Non-pigmented ciliary epithelial cell (primary cell): ENCODE measurements around the gene KCTD15.

Experiments
- DNase-seq: peaks from one replicate; pipeline ENCODE4 v3.0.0-alpha.2; 2010; ENCODE audit warnings: low read depth

Gene KCTD15

DNA sequence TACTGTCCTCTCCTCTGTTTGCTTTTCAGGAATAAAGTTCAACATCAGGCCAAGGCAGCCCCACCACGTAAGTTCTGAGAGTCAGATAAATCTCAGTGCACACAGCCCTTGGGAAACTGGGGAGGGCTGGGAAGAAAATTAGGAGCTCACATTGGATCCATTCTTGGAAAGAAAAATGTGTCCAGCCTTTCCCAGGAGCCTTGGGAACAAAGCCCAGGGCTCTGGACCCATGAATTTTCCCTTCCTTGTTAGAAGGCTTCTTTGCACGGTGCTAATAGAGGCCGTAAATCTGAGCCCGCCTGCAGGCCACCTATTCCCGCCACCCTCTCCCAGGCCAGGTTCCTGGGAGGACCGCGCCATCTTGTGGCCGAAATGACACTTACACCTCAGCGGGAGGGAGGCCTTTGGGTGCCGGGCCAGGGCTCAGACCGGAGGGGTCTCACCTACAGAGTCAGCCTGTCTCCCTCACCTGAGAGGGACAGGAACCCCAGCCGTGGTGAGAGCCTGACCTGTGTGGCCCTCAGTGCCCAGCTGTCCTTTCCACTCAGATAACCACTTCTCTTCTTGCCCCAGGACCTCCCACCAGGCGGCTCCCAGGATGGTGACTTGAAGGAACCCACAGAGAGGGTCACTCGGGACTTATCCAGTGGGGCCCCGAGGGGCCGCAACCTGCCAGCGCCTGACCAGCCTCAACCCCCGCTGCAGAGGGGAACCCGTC lies 25.1 kb upstream of the KCTD15 start:
- DNase-seq, result no peak

DNA sequence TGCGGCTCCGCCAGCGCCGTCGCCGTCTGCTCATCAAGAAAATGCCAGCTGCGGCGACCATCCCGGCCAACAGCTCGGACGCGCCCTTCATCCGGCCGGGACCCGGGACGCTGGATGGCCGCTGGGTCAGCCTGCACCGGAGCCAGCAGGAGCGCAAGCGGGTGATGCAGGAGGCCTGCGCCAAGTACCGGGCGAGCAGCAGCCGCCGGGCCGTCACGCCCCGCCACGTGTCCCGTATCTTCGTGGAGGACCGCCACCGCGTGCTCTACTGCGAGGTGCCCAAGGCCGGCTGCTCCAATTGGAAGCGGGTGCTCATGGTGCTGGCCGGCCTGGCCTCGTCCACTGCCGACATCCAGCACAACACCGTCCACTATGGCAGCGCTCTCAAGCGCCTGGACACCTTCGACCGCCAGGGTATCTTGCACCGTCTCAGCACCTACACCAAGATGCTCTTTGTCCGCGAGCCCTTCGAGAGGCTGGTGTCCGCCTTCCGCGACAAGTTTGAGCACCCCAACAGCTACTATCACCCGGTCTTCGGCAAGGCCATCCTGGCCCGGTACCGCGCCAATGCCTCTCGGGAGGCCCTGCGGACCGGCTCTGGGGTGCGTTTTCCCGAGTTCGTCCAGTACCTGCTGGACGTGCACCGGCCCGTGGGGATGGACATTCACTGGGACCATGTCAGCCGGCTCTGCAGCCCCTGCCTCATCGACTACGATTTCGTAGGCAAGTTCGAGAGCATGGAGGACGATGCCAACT lies 24.4 kb upstream of the KCTD15 start:
- no peak for DNase-seq

DNA sequence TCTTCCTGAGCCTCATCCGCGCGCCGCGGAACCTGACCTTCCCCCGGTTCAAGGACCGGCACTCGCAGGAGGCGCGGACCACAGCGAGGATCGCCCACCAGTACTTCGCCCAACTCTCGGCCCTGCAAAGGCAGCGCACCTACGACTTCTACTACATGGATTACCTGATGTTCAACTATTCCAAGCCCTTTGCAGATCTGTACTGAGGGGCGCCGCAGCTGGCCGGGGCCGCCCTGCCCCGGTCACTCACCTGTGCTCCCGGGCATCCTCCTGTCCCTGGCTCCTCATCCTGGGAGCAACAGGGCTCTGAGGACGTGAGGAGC lies 23.9 kb upstream of the KCTD15 start:
- DNase-seq, result no peak

DNA sequence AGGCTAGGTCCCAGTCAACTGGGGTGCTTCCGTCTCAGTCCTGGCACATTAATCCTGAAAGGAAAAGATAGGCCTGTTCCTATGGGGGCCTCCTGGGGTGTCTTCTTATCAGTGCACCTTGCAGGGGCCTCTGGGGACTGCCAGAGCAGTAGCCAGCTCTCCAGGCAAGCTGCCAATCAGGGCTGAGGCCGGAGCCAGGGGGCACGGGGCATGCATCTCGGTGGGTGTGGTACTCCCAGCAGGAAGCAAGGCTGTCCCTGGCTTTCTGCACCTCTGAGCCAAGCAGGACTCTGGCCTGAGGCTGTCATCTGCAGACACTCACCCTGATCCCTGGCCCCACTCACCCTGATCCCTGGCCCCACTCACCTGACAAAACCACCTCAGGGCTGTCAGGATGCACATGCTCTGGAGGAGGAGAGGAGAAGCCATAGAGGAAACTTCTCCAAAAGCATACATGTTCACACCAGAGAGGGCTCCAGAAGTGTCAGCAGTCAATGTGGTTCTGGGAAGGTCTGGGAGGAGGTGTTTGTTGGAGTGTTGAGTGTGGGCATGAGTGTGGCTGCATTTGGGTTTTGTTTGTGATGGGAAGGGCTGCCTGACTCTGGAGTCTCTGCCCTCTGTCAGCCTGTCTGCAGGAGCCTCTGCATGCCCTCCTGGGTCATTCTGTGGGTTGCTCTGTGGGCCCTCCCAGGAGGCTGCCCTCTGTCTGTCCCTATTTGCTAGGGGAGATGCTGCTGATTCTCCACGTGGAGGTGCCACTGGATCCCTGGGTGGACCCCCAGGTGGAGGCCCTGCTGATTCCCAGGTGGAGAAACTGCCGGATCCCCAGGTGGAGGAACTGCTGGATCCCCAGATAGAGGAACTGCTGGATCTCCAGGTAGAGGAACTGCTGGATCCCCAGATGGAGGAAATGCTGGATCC lies 22.7 kb upstream of the KCTD15 start:
- no peak for DNase-seq

DNA sequence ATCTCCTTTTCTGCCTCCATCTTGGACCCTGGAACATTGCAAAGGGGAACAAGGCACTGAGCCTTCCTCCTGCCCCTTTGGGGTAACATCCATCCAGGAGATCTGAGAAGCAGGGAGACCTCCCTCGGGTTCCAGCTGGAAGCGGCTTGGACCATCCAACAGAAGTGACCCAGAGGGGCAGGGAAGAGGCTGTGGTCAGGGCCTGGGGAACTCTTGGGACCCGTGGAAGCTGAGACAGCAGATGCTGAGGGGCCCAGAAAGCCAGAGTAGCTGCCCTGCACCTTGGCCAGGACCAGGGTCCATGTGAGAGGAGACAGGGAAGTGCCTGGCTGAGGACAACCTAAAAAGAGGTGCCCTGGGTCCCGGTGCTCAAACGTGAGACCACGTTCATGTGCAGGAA lies 21.9 kb upstream of the KCTD15 start:
- no peak for DNase-seq

DNA sequence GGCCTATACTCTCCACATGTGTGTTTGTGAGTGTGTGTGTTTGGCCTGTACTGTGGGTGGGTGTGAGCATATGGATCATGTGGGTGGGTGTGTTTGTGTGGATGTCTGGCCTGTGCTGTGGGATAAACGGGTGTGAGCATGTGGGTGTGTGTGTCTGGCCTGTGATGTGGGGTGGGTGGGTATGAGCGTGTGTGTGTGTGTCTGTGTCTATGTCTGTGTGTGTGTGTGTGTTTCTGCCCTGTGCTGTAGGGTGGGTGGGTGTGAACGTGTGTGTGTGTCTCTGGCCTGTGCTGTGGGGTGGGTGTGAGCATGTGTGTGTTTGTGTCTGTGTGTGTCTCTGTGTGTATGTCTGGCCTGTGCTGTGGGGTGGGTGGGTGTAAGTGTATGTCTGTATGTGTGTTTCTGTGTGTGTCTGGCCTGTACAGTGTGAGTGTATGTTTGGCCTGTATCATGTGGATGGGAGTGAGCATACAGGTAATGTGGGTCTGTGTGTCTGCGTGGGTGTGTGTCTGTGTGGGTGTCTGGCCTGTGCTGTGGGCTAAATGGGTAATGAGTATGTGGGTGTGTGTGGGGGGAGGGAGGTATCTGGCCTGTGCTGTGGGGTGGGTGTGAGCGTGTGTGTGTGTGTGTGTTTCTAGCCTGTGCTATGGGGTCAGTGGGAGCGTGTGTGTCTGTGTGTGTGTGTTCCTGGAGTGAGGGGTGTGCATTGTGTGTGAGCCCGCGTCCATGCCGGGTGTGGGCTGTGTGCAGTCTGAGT lies 20.8 kb upstream of the KCTD15 start:
- no peak for DNase-seq

DNA sequence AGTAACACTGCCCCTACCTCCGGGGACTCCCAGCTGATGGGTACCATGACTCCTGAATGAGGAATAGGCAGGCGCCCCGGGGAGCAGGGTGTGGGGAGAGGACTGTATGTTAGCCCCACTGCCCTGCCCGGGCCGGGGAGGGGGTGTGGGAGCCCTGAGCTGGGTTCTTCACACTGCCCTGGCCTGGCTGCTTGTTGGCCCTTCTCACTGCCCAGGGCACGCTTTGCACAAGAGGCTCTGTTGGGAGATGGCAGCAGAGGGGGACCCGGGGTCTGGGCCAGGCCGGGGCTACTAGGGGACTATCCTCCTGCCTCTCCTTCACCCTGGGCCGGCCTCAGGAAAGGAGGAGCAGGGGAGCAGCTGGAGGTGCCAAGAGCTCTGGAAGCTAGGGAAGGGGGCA lies 19.3 kb upstream of the KCTD15 start:
- DNase-seq, result no peak

DNA sequence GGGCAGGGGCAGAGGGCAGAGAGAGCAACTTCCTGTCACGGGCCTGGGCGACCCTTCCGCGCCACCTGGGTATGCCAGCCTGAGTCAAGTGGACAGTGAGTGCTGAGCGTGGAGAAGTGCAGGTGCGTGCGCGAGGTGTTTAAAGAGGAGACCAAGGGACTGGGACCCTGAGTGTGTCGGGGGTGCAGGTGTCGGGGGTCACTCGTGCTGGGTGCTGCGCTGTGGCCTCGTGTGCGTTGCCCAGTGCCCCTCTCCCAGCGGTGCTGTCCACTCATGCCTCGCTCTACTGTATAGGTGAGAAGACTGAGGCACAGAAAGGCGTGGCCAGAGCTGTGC lies 18.9 kb upstream of the KCTD15 start:
- DNase-seq, result no peak

DNA sequence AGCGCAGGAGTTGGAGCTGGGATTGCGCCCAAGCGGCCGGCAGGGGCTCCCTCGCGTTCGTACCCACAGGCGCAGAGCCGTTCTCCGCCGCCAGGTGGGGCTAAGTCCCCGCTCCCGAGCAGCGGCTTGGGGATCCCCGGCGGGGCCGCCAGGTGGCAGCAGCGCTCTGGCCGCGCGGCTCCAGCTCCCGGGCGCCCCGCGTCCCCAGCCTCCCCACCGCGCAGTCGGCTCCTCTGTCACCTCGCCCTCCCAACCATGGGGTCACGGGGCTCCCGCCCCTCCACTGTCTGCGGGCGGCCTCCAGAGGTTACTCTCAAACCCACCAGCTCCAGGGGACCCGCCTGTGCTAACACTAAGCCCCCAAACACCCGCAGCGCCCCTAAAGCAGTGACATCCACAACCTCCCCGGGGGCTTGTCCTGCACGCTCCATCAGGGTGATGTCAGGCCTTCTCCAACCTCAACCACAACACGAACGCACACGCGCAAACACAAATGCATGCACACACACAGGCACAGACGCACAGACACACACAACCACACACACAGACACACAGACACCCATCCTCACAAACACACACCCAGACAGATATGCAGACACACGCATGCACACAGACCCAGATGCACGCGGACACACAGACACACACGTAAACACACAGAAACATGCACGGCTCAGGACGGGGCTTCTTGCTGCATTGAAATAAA lies 18.4 kb upstream of the KCTD15 start:
- no peak for DNase-seq

DNA sequence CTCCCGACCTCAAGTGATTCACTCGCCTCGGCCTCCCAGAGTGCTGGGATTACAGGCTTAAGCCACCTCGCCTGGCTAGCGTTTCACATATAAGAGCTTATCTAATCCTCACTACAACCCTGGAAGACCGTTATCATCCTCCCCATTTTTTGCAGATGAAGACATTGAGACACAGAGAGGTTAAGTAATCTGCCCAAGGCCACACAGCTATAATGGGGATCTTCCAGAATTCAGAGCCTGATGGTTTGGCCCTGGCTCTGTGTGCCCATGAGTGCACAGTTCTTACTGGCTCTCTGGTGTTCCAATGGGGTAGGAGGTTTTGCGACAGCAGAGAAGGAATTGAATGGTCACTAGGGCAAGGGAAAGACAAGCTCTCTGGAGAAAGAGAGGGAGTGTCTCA lies 16.8 kb upstream of the KCTD15 start:
- no peak for DNase-seq

DNA sequence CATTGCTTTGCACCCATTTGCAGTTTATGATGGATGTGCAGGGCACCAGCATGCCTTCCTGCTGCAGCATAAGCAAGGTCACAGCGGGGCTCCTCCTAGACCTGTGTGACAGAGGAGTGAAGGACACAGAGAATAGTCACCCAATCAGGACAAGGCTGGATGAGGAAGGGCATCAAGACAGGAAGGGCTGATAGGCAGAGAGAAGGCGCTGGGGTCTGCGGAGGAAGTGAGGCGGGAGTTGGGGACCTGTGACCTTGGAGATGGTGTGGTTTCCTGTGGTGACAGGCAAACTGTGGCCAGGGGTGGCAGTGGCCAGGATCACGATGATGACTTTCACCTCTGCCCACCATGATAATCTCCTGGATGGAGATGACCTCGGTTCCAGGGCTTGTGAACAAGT lies 16.4 kb upstream of the KCTD15 start:
- DNase-seq, result no peak

DNA sequence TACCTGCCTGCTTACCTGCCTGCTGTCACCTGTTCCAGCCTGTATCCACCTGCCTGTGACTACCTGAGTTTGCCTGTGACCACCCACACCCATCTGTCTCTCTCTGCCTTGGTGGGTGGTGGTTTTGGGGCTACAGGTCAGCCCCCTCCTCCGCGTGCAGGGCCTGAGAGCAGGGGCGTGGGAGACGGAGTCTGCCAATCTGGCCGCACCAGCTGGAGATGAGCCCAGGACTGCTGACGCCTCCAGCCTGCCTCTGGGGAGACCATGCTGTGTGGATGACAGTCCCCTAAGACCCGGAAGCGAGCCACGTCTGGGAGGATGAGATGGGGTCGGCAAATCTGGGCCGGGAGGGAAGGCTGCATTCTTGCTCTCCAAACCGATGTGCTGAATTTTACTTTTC lies 15.9 kb upstream of the KCTD15 start:
- DNase-seq, result no peak

DNA sequence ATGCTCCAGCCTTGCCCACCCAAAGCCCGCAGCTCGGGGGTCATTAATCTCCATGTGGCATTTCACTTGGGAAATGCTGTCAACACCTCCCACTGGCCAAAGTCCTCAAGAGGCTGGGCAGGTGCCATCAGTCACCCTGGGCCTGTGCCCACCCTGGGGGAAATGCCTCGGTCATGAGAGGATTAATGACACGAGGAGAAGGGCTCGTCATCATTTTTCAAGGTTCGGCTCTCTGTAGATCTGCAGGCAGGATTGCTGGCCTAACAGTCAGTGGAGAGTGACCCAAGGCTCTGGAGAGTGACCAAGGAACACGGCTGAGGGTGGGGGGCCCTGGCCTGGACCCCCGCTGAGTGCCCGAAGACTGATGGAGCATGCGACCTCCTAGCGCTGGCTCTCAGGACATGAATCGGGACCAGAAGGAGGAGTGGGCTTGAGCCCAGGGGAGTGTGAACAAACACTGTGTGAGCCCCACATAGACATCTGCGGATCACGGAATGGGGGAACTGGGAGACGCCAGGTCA lies 15.2 kb upstream of the KCTD15 start:
- no peak for DNase-seq

DNA sequence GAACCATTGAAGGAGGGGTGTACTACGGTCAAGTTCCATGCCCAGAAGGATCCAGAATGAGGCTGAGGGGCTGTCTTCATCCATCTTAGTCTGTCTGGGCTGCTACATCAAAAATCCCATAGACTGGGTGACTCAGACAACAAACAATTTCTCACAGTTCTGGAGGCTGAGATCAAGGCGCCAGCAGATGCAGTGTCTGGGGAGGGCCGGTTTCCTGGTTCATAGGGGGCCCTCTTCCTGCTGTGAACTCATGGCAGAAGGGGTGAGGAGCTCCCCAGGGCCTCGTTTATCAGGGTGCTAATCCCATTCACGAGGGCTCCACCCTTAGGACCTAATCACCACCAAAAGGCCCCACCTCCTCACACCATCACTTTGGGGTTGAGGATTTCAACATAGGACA lies 14.7 kb upstream of the KCTD15 start:
- DNase-seq, result no peak

DNA sequence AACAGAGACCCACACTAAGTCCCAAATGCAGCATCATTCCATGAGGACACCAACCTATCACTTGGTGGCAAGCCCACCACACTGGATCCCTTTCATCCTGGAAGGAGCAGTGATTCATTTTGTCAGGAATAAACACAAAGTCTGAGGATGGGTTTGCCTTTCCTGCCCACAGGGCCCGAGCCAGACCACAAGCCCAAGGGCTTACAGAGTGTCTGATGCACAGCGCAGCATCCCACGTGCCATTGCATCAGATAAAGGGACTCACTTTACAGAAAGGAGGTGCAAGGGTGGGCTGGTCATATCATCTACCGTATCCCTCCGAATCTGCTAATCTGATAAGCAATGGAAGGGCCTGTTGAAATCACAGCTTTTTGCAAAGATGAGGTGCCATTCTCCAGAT lies 12.2 kb upstream of the KCTD15 start:
- DNase-seq, result no peak

DNA sequence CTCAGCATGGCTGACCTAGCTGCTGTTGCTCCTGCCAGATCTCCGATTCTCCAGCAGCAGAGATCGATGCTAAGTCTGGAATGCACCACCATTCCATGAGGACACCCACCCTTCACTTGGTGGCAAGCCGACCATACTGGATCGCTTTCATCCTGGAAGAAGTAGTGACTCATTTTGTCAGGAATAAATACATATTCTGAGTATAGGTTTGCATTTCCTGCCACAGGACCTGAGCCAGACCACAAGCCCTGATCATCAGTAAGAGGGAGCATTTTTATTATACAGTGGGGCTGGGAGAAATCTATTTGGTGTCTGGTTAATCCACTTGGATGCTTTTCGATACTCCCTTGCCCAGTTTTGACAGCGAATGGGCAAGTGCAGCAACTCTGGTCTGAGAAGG lies 10.9 kb upstream of the KCTD15 start:
- DNase-seq, result no peak

DNA sequence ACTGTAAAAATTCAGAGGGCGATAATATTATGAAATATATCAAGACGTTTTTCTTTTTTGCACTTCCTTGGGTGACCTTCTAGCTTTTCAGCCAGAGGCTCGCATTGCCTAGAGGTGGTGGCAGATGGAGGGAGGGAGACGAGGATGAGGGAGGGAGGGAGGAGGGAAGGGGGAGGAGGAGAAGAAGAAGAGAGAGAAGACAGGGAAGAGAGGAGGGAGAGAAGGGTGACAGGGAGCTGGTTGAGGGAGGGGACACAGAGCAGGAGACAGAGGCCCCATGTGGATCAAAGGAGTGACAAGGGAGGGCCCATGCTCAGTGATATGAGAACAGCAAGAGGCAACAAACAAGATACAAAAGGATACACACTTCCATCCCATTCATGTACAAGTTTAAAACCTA lies 8.0 kb upstream of the KCTD15 start:
- DNase-seq, result no peak

DNA sequence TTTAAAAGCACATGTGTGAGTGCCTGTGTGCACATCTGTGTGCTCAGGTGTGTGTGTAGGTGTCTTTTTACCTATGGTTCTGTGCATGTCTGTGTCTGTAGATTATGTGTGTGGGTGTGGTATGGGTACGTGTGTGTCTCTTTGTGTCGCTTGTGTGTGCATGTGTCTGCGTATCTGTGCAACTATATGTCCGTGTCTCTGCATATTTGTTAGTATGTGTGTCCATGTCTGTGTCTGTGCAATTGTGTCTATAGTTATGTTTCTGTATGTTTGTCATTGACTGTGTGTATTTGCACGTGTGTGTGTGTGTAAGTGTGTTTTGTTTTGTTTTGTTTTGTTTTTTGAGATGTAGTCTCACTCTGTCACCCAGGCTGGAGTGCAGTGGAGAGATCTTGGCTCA lies 7.3 kb upstream of the KCTD15 start:
- DNase-seq, result no peak

DNA sequence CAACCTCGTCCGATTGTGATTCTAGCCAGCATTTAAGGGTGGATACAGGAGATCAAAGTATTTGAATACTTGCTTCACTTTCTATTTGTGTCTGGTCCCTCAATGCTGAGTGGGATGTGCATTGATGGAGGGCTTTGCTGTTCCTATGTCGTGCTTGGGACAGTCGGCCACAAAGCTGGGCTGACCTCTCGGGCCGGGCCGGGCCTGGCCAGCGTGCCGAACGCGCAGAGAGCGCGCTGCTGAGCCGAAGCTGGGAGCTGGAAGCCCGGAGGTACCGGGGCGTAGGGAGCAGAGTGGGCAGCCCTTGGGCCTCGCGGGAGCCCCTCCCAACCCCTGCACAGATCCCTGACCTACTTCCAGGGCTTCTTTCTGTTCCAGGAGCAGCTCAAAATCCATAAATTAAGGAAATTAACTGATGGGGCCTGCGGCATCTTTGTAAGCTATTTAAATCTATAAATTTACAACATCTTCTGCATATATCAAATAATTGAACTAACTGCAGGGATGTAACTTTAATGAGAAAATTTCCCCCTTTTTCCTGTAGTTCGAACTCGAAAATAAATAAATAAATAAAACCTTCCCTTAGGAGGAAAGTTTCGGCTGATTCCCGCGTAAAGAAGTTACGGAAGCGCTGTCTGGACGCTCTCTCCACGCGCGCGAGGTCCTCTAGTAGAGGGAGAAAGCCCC lies 1.8 kb upstream of the KCTD15 start:
- no peak for DNase-seq

DNA sequence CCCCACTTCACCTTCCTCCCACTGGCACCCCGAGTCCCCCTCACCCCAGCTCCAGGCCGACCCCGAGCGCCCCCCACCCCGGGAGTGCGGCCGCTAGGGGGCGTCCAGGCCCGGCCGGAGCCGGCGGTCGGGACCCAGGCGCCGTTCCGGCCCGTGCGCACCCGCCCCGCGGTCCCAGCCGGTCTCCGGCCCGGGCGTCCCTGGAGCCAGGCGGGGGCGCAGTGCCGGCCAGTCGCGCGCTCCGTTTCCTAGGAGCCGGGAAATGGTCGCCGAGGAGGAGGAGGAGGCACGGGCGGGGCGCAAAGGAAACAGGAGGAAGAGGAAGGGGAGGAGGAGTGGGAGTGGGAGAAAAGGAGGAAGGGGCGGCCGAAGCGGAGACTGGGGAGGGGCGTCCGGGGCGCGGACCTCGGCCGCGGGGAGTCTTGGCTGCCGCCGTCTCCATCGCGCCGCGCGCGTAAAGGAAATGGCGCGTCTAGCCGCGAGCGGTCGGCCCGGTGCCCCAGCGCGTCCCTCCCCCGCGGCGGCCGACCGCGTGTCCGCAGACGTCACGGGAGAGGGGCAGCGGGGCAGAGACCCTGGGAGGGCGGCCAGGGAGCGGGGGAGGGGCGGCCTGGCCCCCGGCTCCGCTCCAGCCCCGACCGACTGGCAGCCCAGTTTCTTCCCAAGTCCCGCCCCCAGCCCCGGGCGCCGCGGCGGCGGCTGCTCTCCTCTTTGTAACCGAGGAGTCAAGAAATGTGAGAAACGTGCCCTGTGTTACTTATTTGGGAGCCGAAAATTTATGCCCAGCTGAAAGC lies 1.1 kb upstream of the KCTD15 start:
- DNase-seq, result no peak
